Urinary bladder (tissue), 4 donors: ENCODE data around the gene TRPV6. TPM values are rescaled to one million over a fixed set of nuclear protein-coding genes. Genes with fewer than 3 reads are reported as not detected.

ENCODE experiments used
- DNase-seq: peaks from one replicate; pipeline ENCODE4 v3.0.0-alpha.2; 2015; ENCODE audit errors: extremely low spot score
- H3K27ac ChIP-seq: one replicate; pipeline ENCODE4 v1.5.1; 2013; ENCODE audit warnings: low read depth, mild to moderate bottlenecking, moderate library complexity
- H3K36me3 ChIP-seq: one replicate; pipeline ENCODE4 v1.6.1; 2013; ENCODE audit warnings: mild to moderate bottlenecking, moderate library complexity; ENCODE audit not compliant: insufficient read depth
- H3K4me1 ChIP-seq: one replicate; pipeline ENCODE4 v1.6.1; 2013; ENCODE audit warnings: mild to moderate bottlenecking, moderate library complexity; ENCODE audit not compliant: insufficient read depth
- H3K4me3 ChIP-seq: one replicate; pipeline ENCODE4 v1.5.1; 2013; ENCODE audit warnings: low read depth, low read length
- WGBS: extraction: QIAGEN DNeasy Blood & Tissue Kit; methylation state at CpG from one replicate; pipeline ENCODE4 v1.1.7; 2013; 5-methylcytosine and 5-hydroxymethylcytosine counted together
- polyA plus RNA-seq: library from polyadenylated mRNA; stranded (reverse); fragments of 200-250 nt; gene quantifications from one replicate; pipeline ENCODE4 v1.2.3, GENCODE V29; 2013
- total RNA-seq: library from RNA; depleted of rRNA; stranded (reverse); fragments of >200 nt; gene quantifications from one replicate; pipeline ENCODE4 v1.2.3, GENCODE V29; 2014
- donor health status: healthy with polysubstance abuse.
- donor health status: healthy.

The TRPV6 gene
- total RNA-seq: 0.74 TPM
- 0.32 TPM for polyA plus RNA-seq

DNA sequence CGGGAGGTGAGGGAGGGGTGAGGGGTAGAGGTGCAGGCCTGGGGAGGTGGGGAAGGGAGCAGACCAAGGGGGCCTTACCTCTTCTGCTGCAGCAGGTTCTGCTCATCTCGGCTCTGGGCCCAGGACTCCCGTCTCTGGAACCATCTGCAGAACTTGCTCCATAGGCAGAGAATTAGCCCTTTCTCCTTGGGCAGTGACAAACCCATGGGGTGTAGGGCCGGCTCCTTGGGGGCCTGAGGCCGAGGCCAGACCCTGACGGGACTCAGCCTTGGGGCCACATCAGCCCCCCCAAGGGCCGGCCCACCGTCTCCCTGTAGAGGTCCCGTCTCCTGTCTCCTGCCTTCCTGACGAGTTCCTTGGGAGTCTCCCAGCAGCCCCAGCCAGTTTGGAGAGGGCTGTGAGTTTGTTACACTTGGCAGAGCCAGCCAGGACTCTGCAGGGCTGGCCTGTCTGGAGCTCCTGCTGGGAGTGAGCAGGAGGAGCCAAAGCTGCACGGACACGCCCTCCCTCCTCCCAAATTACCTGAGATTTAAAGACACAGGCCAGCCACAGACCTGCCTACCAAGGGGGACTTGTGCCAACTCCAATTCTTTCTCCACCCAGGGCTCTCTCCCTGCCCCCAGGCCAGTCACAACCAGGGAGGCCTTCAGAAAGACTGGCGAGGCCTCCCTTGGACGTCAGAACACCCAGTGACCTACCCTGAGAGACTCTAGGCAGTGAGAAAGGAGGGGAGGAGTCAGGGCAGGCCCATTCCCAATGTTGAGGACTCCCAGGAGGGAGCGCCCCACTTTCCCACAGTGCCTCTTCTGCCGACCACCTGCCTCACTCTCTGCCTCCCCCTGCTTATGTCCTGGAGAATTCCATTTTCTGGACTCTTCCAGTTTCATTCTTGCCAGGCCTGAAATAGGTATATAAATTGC lies at the start of gene TRPV6:
Gene TRPV6, minus strand, starts transcription at position 435 of the 920 bp plus-strand sequence.
- no peak within 1 kb of the TSS for H3K4me3 ChIP-seq
- DNase-seq: no peak
- WGBS: 57% methylated on average over 16 of the region's 16 CpGs
- no peak within 1 kb of the TSS for H3K27ac ChIP-seq
- H3K4me1 ChIP-seq: no peaks in the 10 kb centered on the region
- H3K36me3 ChIP-seq: no peaks in the 10 kb centered on the region

DNA sequence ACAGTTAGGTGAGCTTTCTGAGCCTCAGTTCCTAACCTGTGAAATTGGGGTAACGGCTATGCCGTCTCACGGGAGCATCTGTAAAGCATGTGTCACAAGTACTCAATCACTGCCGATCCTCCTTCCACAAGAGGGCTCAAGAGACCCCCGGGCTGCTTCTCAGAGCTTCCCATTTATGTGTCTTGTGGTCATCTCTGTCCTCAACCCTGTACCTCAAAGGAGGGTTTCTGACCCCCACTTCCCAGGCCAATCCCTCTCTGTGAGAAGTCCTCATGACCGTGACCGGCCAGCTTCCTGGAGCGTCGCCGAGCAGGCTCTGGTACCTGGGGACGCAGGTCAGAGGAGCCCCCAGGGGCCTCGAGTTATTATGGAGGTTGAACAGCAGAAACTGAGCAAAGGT lies 48.5 kb upstream of the TRPV6 start:
- DNase-seq: no peak
- H3K27ac ChIP-seq: no peak overlapping the region
- no peaks in the 10 kb centered on the region for H3K36me3 ChIP-seq
- no peak overlapping the region for H3K4me3 ChIP-seq
- WGBS: 73% methylated on average over 12 of the region's 12 CpGs
- no peaks in the 10 kb centered on the region for H3K4me1 ChIP-seq

DNA sequence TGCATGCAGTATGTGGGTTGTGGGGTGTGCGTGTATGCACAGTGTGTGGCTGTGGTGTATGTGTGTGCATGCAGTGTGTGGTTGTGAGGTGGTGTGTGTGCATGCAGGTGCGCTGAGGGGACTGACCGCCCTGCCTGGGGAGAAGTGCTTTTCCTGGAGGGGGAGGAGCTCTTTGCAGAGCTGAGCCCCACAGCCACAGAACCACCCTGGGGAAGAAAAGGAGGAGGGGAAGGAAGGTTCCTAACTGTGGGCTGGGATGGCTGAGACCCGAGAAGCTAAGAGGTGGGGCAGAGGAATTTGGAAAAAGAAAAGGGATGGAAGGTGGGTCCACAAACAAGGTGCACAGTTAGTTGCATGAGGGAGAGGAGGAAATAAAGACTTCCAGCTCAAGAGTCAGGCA lies 48.1 kb upstream of the TRPV6 start, which contains the start of gene TRPV5:
Gene TRPV5, minus strand, starts transcription at position 123 of the 400 bp plus-strand sequence. CDS start 287 bp downstream, outside the sequence.
- Histone ChIP-seq H3K36me3 (no peaks in the 10 kb centered on the region), H3K4me3 (no peak within 1 kb of the TSS), H3K27ac (no peak within 1 kb of the TSS), H3K4me1 (no peaks in the 10 kb centered on the region)
- no peak for DNase-seq
- 76% methylated on average over 4 of the region's 4 CpGs for WGBS

DNA sequence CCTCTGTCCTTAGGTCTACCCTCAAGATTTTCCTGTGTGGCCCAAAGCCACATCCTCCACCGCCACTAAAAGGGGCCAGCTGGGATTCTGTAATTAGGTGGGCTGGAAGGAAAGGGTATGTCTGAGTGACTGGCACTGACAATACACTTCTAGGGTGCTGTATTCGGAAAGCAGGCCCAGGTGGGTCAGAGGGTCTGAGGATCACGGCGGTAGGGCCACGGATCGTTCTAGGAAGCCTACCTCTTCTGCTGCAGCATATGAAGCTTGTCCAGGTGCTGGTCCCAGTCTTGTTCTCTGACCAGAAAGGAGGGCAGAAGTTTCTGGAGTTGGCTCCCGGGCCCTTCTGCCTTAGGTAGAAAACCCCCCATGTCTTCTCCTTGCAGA lies 47.5 kb upstream of the TRPV6 start:
- 81% methylated on average over 7 of the region's 7 CpGs for WGBS
- no peak overlapping the region for H3K4me3 ChIP-seq
- no peaks in the 10 kb centered on the region for H3K4me1 ChIP-seq
- H3K27ac ChIP-seq: no peak overlapping the region
- no peaks in the 10 kb centered on the region for H3K36me3 ChIP-seq
- DNase-seq: no peak

DNA sequence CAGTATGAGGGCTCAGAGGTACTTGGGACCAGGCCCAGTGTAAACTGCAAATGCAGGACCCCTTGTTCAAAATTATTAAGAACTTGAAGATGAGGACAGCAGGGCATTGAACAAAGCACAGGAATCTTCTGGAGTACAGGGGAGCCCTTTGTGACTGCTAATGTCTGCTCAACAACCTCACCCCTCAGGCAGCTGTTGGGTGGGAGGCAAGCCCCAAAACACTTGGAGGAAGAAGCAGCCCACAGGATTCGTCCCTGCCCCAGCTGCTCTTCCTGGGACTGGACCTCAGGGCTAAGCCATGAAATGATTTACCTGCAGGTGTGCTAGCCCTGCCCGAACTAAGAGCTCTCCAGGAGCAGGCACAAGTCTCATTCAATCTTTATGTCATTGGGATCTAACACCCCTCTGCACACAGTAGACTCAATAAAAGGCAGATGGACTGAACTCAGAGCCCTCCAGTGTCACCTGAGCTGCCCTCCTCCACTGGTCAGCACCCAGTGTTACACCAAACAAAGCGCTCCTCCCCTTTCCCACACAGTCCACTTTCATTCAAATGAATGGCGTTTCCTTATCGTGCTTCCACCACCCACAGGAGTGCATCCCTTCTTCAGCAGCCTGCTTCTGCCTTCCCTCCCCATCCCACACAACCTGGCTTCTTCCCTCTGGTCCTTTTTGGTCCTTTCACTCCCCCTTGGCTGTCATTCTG lies 47.0 kb upstream of the TRPV6 start:
- Histone ChIP-seq H3K36me3 (no peaks in the 10 kb centered on the region), H3K4me3 (no peak overlapping the region), H3K27ac (no peak overlapping the region), H3K4me1 (no peaks in the 10 kb centered on the region)
- DNase-seq: no peak
- 52% methylated on average over 5 of the region's 5 CpGs for WGBS

DNA sequence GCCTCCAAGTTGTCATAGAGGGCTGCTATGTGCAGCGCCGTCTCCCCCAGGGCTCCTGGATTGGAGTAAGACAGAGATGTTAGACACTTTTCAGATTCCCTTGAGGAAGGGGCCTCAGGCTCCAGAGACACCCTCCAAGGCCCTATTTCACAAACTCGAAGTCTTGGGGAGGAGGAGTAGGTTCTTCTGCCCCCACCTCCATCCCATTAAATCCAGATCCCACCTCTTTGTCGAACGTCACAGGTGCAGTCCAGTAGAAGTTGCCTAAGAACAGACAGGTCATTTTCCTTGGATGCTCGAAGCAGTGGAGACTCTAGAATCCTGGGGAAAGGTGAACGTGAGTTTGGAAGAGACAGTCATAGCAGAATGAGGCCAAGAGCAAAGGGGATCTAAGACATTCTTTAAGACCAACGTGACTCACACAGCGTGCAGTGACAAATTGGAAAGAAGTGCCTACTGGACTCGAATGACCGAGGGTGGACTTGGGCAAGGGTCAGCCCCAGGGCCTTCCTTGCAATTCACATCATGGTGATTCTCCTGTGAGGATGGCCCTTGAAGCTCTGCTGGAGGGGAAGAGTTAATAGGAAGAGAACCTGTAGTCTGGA lies 44.7 kb upstream of the TRPV6 start:
- WGBS: 91% methylated on average over 11 of the region's 11 CpGs
- no peak overlapping the region for H3K27ac ChIP-seq
- no peak overlapping the region for H3K4me3 ChIP-seq
- H3K36me3 ChIP-seq: no peaks in the 10 kb centered on the region
- no peak for DNase-seq
- no peaks in the 10 kb centered on the region for H3K4me1 ChIP-seq

DNA sequence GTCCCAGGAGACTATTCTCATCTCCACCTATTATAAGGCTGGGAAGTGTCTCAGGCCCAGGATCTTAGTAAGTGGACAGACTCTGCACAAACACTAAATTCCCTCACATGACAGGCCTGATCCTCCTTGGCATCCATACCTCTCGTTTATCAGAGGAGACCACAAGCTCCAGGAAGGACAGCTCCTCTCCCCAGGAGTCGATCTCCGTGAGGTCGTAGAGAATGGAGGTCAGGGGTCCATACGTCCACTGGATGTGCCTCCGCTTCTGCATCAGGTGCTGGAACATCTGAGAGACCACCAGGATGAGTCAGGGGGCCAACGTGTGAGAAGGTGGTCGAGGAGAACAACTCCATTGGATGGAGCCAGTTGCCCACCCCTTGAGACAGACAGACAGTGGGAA lies 42.4 kb upstream of the TRPV6 start:
- no peaks in the 10 kb centered on the region for H3K4me1 ChIP-seq
- no peak overlapping the region for H3K27ac ChIP-seq
- H3K36me3 ChIP-seq: no peaks in the 10 kb centered on the region
- no peak for DNase-seq
- H3K4me3 ChIP-seq: no peak overlapping the region
- WGBS: 79% methylated on average over 8 of the region's 8 CpGs

DNA sequence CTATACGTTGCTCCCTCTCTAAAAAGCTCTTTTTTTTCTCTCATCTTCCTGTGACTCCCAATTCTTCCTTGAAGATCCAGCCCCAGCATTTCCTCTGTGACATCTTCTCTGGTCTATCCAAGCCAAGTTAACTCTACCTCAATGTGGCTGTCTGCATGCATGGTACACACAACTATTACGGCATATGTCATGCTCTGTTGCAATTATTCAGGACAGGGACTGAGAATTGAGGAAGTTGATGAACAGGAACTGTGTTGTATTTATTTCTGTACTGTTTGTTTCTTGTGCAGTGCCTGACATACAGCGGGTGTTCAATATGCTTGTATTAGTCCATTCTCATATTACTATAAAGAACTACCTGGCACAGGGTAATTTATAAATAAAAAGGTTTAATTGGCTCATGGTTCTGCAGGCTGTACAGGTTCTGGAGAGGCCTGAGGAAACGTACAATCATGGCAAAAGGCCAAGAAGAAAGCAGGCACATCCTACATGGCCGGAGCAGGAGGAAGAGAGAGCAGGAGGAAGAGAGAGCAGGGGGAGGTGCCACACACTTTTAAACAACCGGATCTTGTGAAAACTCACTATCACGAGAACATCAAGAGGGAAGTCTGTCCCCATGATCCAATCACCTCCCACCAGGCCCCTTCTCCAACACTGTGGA lies 41.7 kb upstream of the TRPV6 start:
- WGBS: 51% methylated on average over 7 of the region's 7 CpGs
- Histone ChIP-seq H3K4me1 (no peaks in the 10 kb centered on the region), H3K4me3 (no peak overlapping the region), H3K27ac (no peak overlapping the region), H3K36me3 (no peaks in the 10 kb centered on the region)
- DNase-seq: no peak

DNA sequence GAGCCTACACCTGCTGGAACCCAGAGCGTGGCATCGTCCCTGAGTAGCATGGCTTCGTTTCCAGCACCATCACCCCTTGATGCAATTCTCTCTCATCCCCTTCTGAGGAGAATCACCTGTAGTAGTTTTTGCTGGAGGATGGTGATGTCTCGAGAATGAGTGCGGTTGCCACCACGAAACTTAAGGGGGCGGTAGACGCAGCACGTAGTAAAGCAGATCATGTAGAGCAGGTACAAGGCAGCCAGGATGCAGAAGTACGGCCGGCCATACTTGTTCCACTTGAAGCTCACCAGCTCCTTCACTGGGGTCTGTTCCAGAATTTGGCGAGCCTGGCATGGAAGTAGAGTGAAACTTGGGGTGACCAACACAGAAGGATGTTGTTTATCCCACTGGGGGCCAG lies 39.9 kb upstream of the TRPV6 start:
- no peak for DNase-seq
- Histone ChIP-seq H3K4me3 (no peak overlapping the region), H3K4me1 (no peaks in the 10 kb centered on the region), H3K27ac (no peak overlapping the region), H3K36me3 (no peaks in the 10 kb centered on the region)
- WGBS: 55% methylated on average over 12 of the region's 12 CpGs

DNA sequence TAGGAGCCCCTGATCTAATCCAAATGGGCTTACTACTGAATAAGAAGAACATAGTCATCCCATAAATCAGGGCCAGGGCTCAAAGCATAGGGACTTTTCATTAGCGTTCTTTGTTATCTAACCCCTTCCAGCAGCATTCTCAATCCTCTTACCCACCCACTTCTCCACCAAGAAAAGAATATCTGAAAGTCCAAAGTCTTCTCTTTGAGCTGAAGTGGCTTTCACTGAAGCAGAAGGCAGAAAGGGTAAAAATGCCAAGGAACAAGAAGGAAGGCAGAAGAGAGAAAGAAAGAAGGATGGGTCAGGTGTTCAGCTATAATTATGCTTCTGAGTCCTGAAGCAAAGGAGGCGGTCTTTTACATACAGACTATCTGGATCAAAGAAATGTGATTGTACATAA lies 37.8 kb upstream of the TRPV6 start:
- 62% methylated on average over 2 of the region's 2 CpGs for WGBS
- Histone ChIP-seq H3K4me1 (no peaks in the 10 kb centered on the region), H3K4me3 (no peak overlapping the region), H3K27ac (no peak overlapping the region), H3K36me3 (no peaks in the 10 kb centered on the region)
- DNase-seq: no peak

DNA sequence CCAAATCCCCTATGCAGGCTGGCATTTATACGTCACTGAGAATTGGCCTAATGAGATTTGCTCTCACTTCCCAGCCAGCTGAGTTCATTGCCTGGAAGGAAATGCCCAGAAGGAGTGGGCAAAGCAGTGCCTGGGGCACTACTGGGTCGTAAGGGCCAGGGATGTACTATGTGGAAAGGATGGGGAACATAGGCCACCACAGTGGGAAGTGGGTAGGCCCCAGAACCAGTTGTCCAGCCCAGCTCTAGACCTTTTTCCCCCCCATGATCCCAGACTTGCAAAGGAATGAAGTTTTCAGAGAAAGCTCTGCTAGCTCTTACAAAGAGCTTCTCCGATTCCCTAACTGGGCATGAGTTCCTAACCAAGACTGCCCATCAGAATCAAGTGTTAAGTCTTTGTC lies 34.1 kb upstream of the TRPV6 start:
- DNase-seq: no peak
- no peak overlapping the region for H3K4me3 ChIP-seq
- H3K4me1 ChIP-seq: no peaks in the 10 kb centered on the region
- 81% methylated on average over 3 of the region's 3 CpGs for WGBS
- no peaks in the 10 kb centered on the region for H3K36me3 ChIP-seq
- no peak overlapping the region for H3K27ac ChIP-seq

DNA sequence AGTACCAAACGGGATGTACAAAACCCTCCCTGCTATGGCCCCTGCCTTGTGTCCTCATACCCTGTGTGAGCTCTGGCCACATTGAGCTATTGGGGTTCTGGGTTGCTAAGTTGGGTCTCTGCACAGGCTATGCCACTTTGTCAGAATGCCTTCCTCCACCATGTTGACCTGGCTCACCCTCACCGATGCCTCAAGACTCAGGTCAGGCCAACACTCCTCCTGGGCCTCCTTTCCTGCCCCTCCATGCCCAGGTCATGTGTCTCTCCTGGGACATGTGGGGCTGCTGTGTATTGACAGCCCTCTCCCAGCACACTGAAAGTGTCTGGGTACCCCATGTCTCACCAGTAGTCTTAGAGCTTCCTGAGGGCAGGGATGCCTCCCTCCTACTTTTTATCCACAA lies 33.4 kb upstream of the TRPV6 start:
- no peaks in the 10 kb centered on the region for H3K36me3 ChIP-seq
- WGBS: 58% methylated on average over 2 of the region's 2 CpGs

DNA sequence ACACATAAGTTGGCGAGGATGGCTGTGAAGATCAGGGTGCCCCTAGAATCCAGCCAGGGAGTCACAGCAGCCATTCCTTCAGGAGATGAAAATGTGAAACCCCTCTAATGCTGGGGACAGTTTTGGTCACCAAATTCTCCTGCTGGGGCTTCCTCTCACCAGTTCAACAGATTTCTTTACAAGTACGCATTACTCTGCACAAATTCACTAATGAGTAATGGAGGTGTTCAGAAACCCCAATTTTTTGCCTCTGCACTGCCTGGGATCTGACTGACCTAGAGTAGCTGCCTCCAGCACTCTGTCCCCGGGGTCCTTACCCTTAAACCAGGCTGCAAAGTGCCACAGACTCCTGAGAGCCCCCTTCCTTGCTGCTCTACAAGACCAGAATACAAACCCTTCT lies 31.9 kb upstream of the TRPV6 start:
- H3K4me3 ChIP-seq: no peak overlapping the region
- peaks cover 1% of the 10 kb centered on the region for H3K4me1 ChIP-seq
- H3K27ac ChIP-seq: no peak overlapping the region
- no peak for DNase-seq
- 77% methylated on average over 3 of the region's 3 CpGs for WGBS
- no peaks in the 10 kb centered on the region for H3K36me3 ChIP-seq

More for the DNA sequence above, 33.4 kb upstream of the TRPV6 start:
- no peaks in the 10 kb centered on the region for H3K4me1 ChIP-seq
- no peak overlapping the region for H3K4me3 ChIP-seq
- no peak for DNase-seq
- H3K27ac ChIP-seq: no peak overlapping the region
